ENCODE results near the gene SRSF2.

DNA sequence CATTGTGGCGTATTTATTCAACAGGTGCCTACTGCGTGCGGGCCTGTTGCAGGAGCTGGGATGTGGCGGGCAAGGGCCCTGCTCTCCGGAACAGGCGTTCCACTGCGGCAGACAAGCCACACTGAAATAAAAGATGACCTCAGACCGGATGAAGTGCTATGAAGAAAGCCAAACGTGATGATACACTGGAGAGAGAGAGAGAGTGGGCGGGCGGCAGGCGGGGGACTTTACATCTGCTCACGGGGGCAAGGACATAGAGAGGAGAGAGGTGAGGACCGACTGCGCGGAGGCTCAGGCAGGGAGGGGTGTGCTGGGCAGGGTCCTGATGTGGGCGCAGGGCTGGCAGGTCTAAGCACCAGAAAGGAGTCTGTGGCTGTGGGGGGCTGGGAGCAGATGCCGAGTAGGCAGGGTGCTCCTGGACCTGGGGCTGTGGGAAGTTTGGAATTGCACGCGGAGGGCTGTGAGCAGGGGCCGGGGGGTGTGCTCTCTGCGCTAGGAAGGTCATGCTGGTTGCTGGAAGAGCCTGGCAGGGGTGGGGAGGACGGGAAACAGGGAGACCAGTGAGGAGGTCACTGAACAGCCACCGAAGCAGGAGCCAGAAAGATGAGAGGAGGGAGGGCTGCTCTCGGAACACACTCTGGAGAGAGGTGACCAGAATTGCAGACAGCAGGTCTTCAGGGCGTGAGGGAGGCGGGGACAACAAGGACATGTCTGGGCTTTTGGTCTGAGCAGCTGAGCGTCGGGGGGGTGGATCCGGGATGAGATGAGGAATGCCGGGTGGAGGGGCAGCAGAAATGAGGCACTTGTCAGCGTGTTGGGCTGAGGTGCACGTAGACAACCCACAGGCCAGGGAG lies 36.3 kb downstream of the SRSF2 start:
- TF ChIP-seq, protein P1, sequence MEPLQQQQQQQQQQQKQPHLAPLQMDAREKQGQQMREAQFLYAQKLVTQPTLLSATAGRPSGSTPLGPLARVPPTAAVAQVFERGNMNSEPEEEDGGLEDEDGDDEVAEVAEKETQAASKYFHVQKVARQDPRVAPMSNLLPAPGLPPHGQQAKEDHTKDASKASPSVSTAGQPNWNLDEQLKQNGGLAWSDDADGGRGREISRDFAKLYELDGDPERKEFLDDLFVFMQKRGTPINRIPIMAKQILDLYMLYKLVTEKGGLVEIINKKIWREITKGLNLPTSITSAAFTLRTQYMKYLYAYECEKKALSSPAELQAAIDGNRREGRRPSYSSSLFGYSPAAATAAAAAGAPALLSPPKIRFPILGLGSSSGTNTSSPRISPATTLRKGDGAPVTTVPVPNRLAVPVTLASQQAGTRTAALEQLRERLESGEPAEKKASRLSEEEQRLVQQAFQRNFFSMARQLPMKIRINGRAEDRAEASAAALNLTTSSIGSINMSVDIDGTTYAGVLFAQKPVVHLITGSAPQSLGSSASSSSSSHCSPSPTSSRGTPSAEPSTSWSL (CRISPR knock-in tag; IDR thresholded peaks at IDR 0.05; ENCODE audit: borderline replicate concordance), result no peak
- TF ChIP-seq, protein P2, sequence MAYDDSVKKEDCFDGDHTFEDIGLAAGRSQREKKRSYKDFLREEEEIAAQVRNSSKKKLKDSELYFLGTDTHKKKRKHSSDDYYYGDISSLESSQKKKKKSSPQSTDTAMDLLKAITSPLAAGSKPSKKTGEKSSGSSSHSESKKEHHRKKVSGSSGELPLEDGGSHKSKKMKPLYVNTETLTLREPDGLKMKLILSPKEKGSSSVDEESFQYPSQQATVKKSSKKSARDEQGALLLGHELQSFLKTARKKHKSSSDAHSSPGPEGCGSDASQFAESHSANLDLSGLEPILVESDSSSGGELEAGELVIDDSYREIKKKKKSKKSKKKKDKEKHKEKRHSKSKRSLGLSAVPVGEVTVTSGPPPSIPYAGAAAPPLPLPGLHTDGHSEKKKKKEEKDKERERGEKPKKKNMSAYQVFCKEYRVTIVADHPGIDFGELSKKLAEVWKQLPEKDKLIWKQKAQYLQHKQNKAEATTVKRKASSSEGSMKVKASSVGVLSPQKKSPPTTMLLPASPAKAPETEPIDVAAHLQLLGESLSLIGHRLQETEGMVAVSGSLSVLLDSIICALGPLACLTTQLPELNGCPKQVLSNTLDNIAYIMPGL (CRISPR knock-in tag; IDR thresholded peaks at IDR 0.05), result no peak
- TF ChIP-seq POLR2AphosphoS5 (IDR thresholded peaks at IDR 0.05; ENCODE audit: control insufficient read depth, insufficient read depth, low read depth, low read length) (no peak), NCOR1 (IDR thresholded peaks at IDR 0.05) (no peak), STAG1 (CRISPR knock-in tag; IDR thresholded peaks at IDR 0.05; ENCODE audit: borderline replicate concordance) (no peak), POLR2A (conservative IDR thresholded peaks at IDR 0.05) (no peak), DPF2 (IDR thresholded peaks at IDR 0.05) (no peak), BHLHE40 (IDR thresholded peaks at IDR 0.05; ENCODE audit: low read length) (no peak; the same call in 1 of the 2 replicates), ZBTB17 (CRISPR knock-in tag; IDR thresholded peaks at IDR 0.05) (no peak), TCF7L2 (IDR thresholded peaks at IDR 0.05; ENCODE audit: low read depth, low read length) (no peak), PYGO2 (tag; IDR thresholded peaks at IDR 0.05) (no peak)
- TF ChIP-seq, protein P3, sequence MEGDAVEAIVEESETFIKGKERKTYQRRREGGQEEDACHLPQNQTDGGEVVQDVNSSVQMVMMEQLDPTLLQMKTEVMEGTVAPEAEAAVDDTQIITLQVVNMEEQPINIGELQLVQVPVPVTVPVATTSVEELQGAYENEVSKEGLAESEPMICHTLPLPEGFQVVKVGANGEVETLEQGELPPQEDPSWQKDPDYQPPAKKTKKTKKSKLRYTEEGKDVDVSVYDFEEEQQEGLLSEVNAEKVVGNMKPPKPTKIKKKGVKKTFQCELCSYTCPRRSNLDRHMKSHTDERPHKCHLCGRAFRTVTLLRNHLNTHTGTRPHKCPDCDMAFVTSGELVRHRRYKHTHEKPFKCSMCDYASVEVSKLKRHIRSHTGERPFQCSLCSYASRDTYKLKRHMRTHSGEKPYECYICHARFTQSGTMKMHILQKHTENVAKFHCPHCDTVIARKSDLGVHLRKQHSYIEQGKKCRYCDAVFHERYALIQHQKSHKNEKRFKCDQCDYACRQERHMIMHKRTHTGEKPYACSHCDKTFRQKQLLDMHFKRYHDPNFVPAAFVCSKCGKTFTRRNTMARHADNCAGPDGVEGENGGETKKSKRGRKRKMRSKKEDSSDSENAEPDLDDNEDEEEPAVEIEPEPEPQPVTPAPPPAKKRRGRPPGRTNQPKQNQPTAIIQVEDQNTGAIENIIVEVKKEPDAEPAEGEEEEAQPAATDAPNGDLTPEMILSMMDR (IDR thresholded peaks at IDR 0.05 in 2 of 3, conservative IDR thresholded peaks at IDR 0.05 in 1 of 3; ENCODE audit: insufficient read depth in 2 of 3, low read depth in 1 of 3, low read length in 3 of 3), result no peak
- TF ChIP-seq, protein P4, sequence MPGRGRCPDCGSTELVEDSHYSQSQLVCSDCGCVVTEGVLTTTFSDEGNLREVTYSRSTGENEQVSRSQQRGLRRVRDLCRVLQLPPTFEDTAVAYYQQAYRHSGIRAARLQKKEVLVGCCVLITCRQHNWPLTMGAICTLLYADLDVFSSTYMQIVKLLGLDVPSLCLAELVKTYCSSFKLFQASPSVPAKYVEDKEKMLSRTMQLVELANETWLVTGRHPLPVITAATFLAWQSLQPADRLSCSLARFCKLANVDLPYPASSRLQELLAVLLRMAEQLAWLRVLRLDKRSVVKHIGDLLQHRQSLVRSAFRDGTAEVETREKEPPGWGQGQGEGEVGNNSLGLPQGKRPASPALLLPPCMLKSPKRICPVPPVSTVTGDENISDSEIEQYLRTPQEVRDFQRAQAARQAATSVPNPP (IDR thresholded peaks at IDR 0.05; ENCODE audit: borderline replicate concordance, insufficient read depth, insufficient read length), result no peak

Data from K562 (cell line).